Skin of body (tissue), 2 donors: ENCODE measurements around the gene ILKAP. TPM values are rescaled to one million over a fixed set of nuclear protein-coding genes. Genes with fewer than 3 reads are reported as not detected.

Experiments
- DNase-seq: peaks from one replicate; lab custom pipeline; 2025; lab: John Stamatoyannopoulos, UW
- total RNA-seq: library from RNA; depleted of rRNA; stranded (reverse); fragments of >200 nt; gene quantifications from one replicate; pipeline ENCODE4 v1.2.3, GENCODE V29; 2014

The ILKAP gene
- total RNA-seq, 1 donor from 2014 or later, result 38.4 TPM

GRCh38 chr2:238138331-238139195 lies 64.9 kb downstream of the ILKAP start, which contains the start of gene KLHL30:
TSS of gene KLHL30 (plus strand) at chr2:238138668. CDS start at chr2:238140755, 2,087 bp downstream.
- DNase-seq, result no peak

- no peak for DNase-seq
Observed at GRCh38 chr2:238137885-238138284, 65.6 kb downstream of the ILKAP start.

- no peak for DNase-seq
Observed at GRCh38 chr2:238136820-238137537, 66.5 kb downstream of the ILKAP start.

GRCh38 chr2:238135601-238136150 lies 67.8 kb downstream of the ILKAP start:
- no peak for DNase-seq

- no peak for DNase-seq
Observed at GRCh38 chr2:238134393-238134785, 69.1 kb downstream of the ILKAP start.

GRCh38 chr2:238133499-238134392 lies 69.7 kb downstream of the ILKAP start:
- DNase-seq, result no peak

GRCh38 chr2:238132463-238133450 lies 70.7 kb downstream of the ILKAP start:
- DNase-seq, result no peak

- no peak for DNase-seq
Observed at GRCh38 chr2:238131761-238132462, 71.6 kb downstream of the ILKAP start.

- no peak for DNase-seq
Observed at GRCh38 chr2:238130696-238131628, 72.5 kb downstream of the ILKAP start.

- DNase-seq, result no peak
Observed at GRCh38 chr2:238130111-238130695, 73.3 kb downstream of the ILKAP start.

GRCh38 chr2:238129166-238130010 lies 74.1 kb downstream of the ILKAP start:
- no peak for DNase-seq

GRCh38 chr2:238128534-238129001 lies 74.9 kb downstream of the ILKAP start:
- DNase-seq, result no peak

GRCh38 chr2:238128061-238128440 lies 75.4 kb downstream of the ILKAP start:
- DNase-seq, result no peak

- peak; percentile 40 for DNase-seq
Observed at GRCh38 chr2:238127165-238128060, 76.1 kb downstream of the ILKAP start.

- no peak for DNase-seq
Observed at GRCh38 chr2:238126775-238127164, 76.7 kb downstream of the ILKAP start.

- no peak for DNase-seq
Observed at GRCh38 chr2:238126338-238126737, 77.2 kb downstream of the ILKAP start.
